Naive thymus-derived CD4-positive, alpha-beta T cell (primary cell): Measurements from ENCODE around the gene ARL3. TPM values are rescaled to one million over a fixed set of nuclear protein-coding genes. Genes with fewer than 3 reads are reported as not detected.

Experiments used
- ATAC-seq: fragments of 150-1000 bp; cut with Tn5 transposase; 2 replicates; pipeline ENCODE4 v1.10.0; 2021; ENCODE audit warnings: mild to moderate bottlenecking, moderate library complexity
- CTCF ChIA-PET: fragments of 350-600 bp; sonication (Branson Sonifier 250); formaldehyde crosslinking; loops from one replicate; lab custom pipeline; 2021; ENCODE audit warnings: antibody characterized with exemption; lab: Charles Lee
- POLR2A ChIA-PET: fragments of 350-600 bp; sonication (Branson Sonifier 250); formaldehyde crosslinking; loops from one replicate; lab custom pipeline; 2021; ENCODE audit warnings: antibody characterized with exemption, inconsistent platforms; lab: Charles Lee
- DNase-seq, 9 donors: peaks; one replicate each; pipeline versions ENCODE4 v3.0.0 to v3.0.0-alpha.2; 2020 to 2022; ENCODE audit warnings: mixed read lengths in 1 of 9
- H3K27ac ChIP-seq: one replicate; pipeline ENCODE4 v1.7.0; 2013; ENCODE audit warnings: mild to moderate bottlenecking, low read depth, low read length, moderate library complexity
- H3K27me3 ChIP-seq, 2 donors: one replicate each; pipeline ENCODE4 v1.7.0; 2013; ENCODE audit warnings: low read length in 2 of 2, mild to moderate bottlenecking in 2 of 2, moderate library complexity in 2 of 2; ENCODE audit not compliant: control insufficient read depth in 2 of 2, insufficient read depth in 2 of 2
- H3K36me3 ChIP-seq, 3 experiments: 1 replicate in 2 of 3; 2 replicates in 1 of 3; pipeline ENCODE4 v1.7.0; 2013; ENCODE audit warnings: low read length in 3 of 3, mild to moderate bottlenecking in 3 of 3, moderate library complexity in 1 of 3; ENCODE audit not compliant: insufficient read depth in 3 of 3, control insufficient read depth in 2 of 3
- H3K4me1 ChIP-seq, 2 donors: one replicate each; pipeline ENCODE4 v1.7.0; 2013; ENCODE audit warnings: low read length in 2 of 2, mild to moderate bottlenecking in 2 of 2, moderate library complexity in 1 of 2; ENCODE audit not compliant: control insufficient read depth in 2 of 2, insufficient read depth in 2 of 2
- H3K4me3 ChIP-seq: 2 replicates; pipeline ENCODE4 v1.7.0; 2013; ENCODE audit warnings: mild to moderate bottlenecking, low read length
- H3K9me3 ChIP-seq, 3 experiments: 1 replicate in 2 of 3; 2 replicates in 1 of 3; pipeline ENCODE4 v1.7.0; 2013; ENCODE audit warnings: low read length in 3 of 3; ENCODE audit not compliant: control insufficient read depth in 2 of 3
- H3K27ac Mint-ChIP-seq, 9 donors: one replicate each; pipeline ENCODE4 v1.8.0; 2020 to 2022; ENCODE audit warnings: mixed read lengths in 9 of 9, mild to moderate bottlenecking in 8 of 9, moderate library complexity in 5 of 9, inconsistent platforms in 2 of 9
- H3K27me3 Mint-ChIP-seq, 5 donors: one replicate each; pipeline ENCODE4 v1.8.0; 2021 to 2022; ENCODE audit warnings: mixed read lengths in 5 of 5, mild to moderate bottlenecking in 1 of 5
- H3K36me3 Mint-ChIP-seq, 5 donors: one replicate each; pipeline ENCODE4 v1.8.0; 2020 to 2022; ENCODE audit warnings: mixed read lengths in 5 of 5, mild to moderate bottlenecking in 3 of 5, inconsistent platforms in 1 of 5
- H3K4me1 Mint-ChIP-seq, 7 donors: one replicate each; pipeline ENCODE4 v1.8.0; 2020 to 2022; ENCODE audit warnings: mixed read lengths in 7 of 7, mild to moderate bottlenecking in 3 of 7, inconsistent platforms in 1 of 7
- H3K4me3 Mint-ChIP-seq, 10 donors: one replicate each; pipeline ENCODE4 v1.8.0; 2020 to 2022; ENCODE audit warnings: mild to moderate bottlenecking in 10 of 10, mixed read lengths in 10 of 10, moderate library complexity in 6 of 10, inconsistent platforms in 2 of 10
- H3K9me3 Mint-ChIP-seq, 11 donors: one replicate each; pipeline ENCODE4 v1.8.0; 2020 to 2022; ENCODE audit warnings: mixed read lengths in 11 of 11, mild to moderate bottlenecking in 4 of 11, inconsistent platforms in 1 of 11, moderate library complexity in 1 of 11
- intact Hi-C, 2 donors: fragments of 100-400 bp; cut with micrococcal nuclease; formaldehyde crosslinking; loops; one replicate each; pipeline ENCODE4 v1.15.1; 2023
- polyA plus RNA-seq, 2 donors: library from polyadenylated mRNA; unstranded; fragments of 300-500 nt; fragmentation: Illumina TruSeq; gene quantifications; one replicate each; pipeline ENCODE4 v1.2.3, GENCODE V29; 2021
- total RNA-seq, 6 experiments: library from RNA in 5 of 6; stranded (reverse) in 5 of 6; gene quantifications; 1 replicate in 5 of 6; 2 replicates in 1 of 6; pipeline ENCODE4 v1.2.3 and lab custom pipeline; 2021 to 2026

The ARL3 gene
- total and polyA plus RNA-seq, 7 experiments from 2014 or later = 1.3 to 5.1 (median 2.9) TPM

- Mint-ChIP-seq H3K36me3 (peaks cover 0 to 12% (median 6%) of the 10 kb centered on the region in 5 donors), H3K27me3 (no peaks in the 10 kb centered on the region), H3K4me3 (peak within 1 kb of the TSS; percentile 86 to 98 (median 94)), H3K9me3 (no peaks in the 10 kb centered on the region), H3K27ac (peak within 1 kb of the TSS; percentile 66 to 95 (median 90)), H3K4me1 (peaks cover 31 to 55% (median 48%) of the 10 kb centered on the region in 7 donors)
- POLR2A ChIA-PET = interaction anchor here (1.0 to 5.8 kb wide), 11 partner anchors 11 to 73 kb away, joined by 3 to 83 read pairs (median 7); partner anchors contain the start of genes TRIM8 and WBP1L
- intact Hi-C loops = loop anchor here (1.0 to 10.0 kb wide), 15 partner anchors 28 to 652 kb away; partner anchors contain the start of genes ACTR1A (in 2 of the 2), BORCS7 (in 2 of the 2), WBP1L (in 2 of the 2) and CNNM2 (in 1 of the 2)
- ATAC-seq (peak; percentile 13), DNase-seq (peak in 6 of 9 donors; percentile 40 to 57 (median 48))
- Histone ChIP-seq H3K9me3 (no peaks in the 10 kb centered on the region), H3K36me3 (peaks cover 0 to 5% (median 0%) of the 10 kb centered on the region in 3 experiments), H3K27ac (peak within 1 kb of the TSS; percentile 92), H3K27me3 (no peaks in the 10 kb centered on the region), H3K4me3 (peak within 1 kb of the TSS; percentile 98), H3K4me1 (peaks cover 4 to 18% of the 10 kb centered on the region in 2 donors)
- CTCF ChIA-PET = interaction anchor here (1.0 to 2.7 kb wide), 6 partner anchors 28 to 228 kb away, joined by 3 to 16 read pairs (median 3); partner anchors contain the start of gene TRIM8
These were observed 641 bp upstream of the ARL3 start, which contains the start of gene SFXN2 for GRCh38 chr10:102714621-102715455. TSS of gene SFXN2 (plus strand) at chr10:102714636. CDS start at chr10:102726637, 12,001 bp downstream.

GRCh38 chr10:102713539-102713813 is 721 bp downstream of the ARL3 start:
- Mint-ChIP-seq H3K4me3 (peak overlapping the region; percentile 86 to 98 (median 94)), H3K9me3 (no peaks in the 10 kb centered on the region), H3K27me3 (no peaks in the 10 kb centered on the region), H3K27ac (peak overlapping the region; percentile 66 to 94 (median 88)), H3K36me3 (peaks cover 0 to 6% (median 2%) of the 10 kb centered on the region in 5 donors), H3K4me1 (peaks cover 26 to 50% (median 43%) of the 10 kb centered on the region in 7 donors)
- peak overlapping the region; percentile 98 for H3K4me3 ChIP-seq
- POLR2A ChIA-PET = interaction anchor here (0.6 to 5.8 kb wide), 17 partner anchors 14 to 1224 kb away, joined by 3 to 83 read pairs (median 4); partner anchors contain the start of genes CNNM2, TRIM8 and WBP1L
- peak; percentile 68 for ATAC-seq
- H3K9me3 ChIP-seq = no peaks in the 10 kb centered on the region
- peak overlapping the region; percentile 92 for H3K27ac ChIP-seq
- peak in 3 of 9 donors; percentile 1 to 58 (median 48) for DNase-seq
- intact Hi-C loops = loop anchor here (1.0 to 10.0 kb wide), 9 partner anchors 39 to 649 kb away; partner anchors contain the start of genes CNNM2 (in 1 of the 2), HPS6 (in 1 of the 2), NFKB2 (in 1 of the 2) and NOLC1 (in 1 of the 2)
- H3K36me3 ChIP-seq = peaks cover 0 to 5% (median 0%) of the 10 kb centered on the region in 3 experiments
- no peaks in the 10 kb centered on the region for H3K27me3 ChIP-seq
- CTCF ChIA-PET = interaction anchor here (0.7 to 2.7 kb wide), 6 partner anchors 38 to 71 kb away, joined by 3 to 16 read pairs (median 4); partner anchors contain the start of gene TRIM8
- H3K4me1 ChIP-seq = peaks cover 4 to 18% of the 10 kb centered on the region in 2 donors

- intact Hi-C loops = loop anchor here (1.0 to 10.0 kb wide), 9 partner anchors 39 to 648 kb away; partner anchors contain the start of genes CNNM2 (in 1 of the 2), HPS6 (in 1 of the 2), NFKB2 (in 1 of the 2) and NOLC1 (in 1 of the 2)
- Histone ChIP-seq H3K27ac (peak overlapping the region; percentile 92), H3K9me3 (no peaks in the 10 kb centered on the region), H3K4me3 (peak overlapping the region; percentile 98), H3K36me3 (peaks cover 0 to 5% (median 0%) of the 10 kb centered on the region in 3 experiments), H3K27me3 (no peaks in the 10 kb centered on the region), H3K4me1 (peaks cover 4 to 18% of the 10 kb centered on the region in 2 donors)
- Mint-ChIP-seq H3K9me3 (no peaks in the 10 kb centered on the region), H3K27ac (peak overlapping the region; percentile 66 to 94 (median 88)), H3K4me1 (peaks cover 24 to 45% (median 40%) of the 10 kb centered on the region in 7 donors), H3K27me3 (no peaks in the 10 kb centered on the region), H3K36me3 (peaks cover 0 to 6% (median 2%) of the 10 kb centered on the region in 5 donors), H3K4me3 (peak overlapping the region; percentile 86 to 98 (median 94))
- no peak for ATAC-seq
- POLR2A ChIA-PET = interaction anchor here (0.6 to 5.8 kb wide), 15 partner anchors 28 to 1223 kb away, joined by 3 to 83 read pairs (median 4); partner anchors contain the start of genes CNNM2, TRIM8 and WBP1L
- CTCF ChIA-PET = interaction anchor here (0.6 to 2.7 kb wide), 5 partner anchors 37 to 111 kb away, joined by 3 to 16 read pairs (median 4); partner anchors contain the start of gene TRIM8
- DNase-seq = no peak
These were observed 1.2 kb downstream of the ARL3 start for GRCh38 chr10:102712843-102713538.

GRCh38 chr10:102712089-102712488 is 2.1 kb downstream of the ARL3 start:
- Mint-ChIP-seq H3K4me1 (peaks cover 24 to 42% (median 36%) of the 10 kb centered on the region in 7 donors), H3K36me3 (peaks cover 0 to 2% (median 0%) of the 10 kb centered on the region in 5 donors), H3K27me3 (no peaks in the 10 kb centered on the region), H3K27ac (no peak overlapping the region), H3K4me3 (peak overlapping the region in 1 of 10 donors; percentile 4), H3K9me3 (no peaks in the 10 kb centered on the region)
- DNase-seq (no peak), ATAC-seq (no peak)
- H3K4me3 ChIP-seq = no peak overlapping the region
- no peaks in the 10 kb centered on the region for H3K27me3 ChIP-seq
- H3K36me3 ChIP-seq = peaks cover 0 to 5% (median 0%) of the 10 kb centered on the region in 3 experiments
- no peak overlapping the region for H3K27ac ChIP-seq
- H3K9me3 ChIP-seq = no peaks in the 10 kb centered on the region
- peaks cover 4 to 18% of the 10 kb centered on the region in 2 donors for H3K4me1 ChIP-seq
- POLR2A ChIA-PET = interaction anchor here (0.6 to 5.8 kb wide), 4 partner anchors 35 to 65 kb away, joined by 3 to 83 read pairs (median 5); partner anchors contain the start of gene TRIM8
- CTCF ChIA-PET = interaction anchor here (1.1 kb wide), 1 partner anchor 33 kb away, joined by 5 read pairs; no protein-coding TSS in a partner anchor
- intact Hi-C loops = loop anchor here (5.0 to 10.0 kb wide), 6 partner anchors 317 to 647 kb away; partner anchors contain the start of genes HPS6 (in 1 of the 2), NFKB2 (in 1 of the 2), NOLC1 (in 1 of the 2) and NT5C2 (in 1 of the 2)

- no peaks in the 10 kb centered on the region for H3K9me3 ChIP-seq
- H3K27ac ChIP-seq = no peak overlapping the region
- H3K27me3 Mint-ChIP-seq = no peaks in the 10 kb centered on the region
- peaks cover 4 to 16% of the 10 kb centered on the region in 2 donors for H3K4me1 ChIP-seq
- CTCF ChIA-PET = interaction anchor here (0.9 kb wide), 2 partner anchors 66 to 127 kb away, joined by 3 to 4 read pairs; no protein-coding TSS in a partner anchor
- peaks cover 0 to 5% (median 0%) of the 10 kb centered on the region in 3 experiments for H3K36me3 ChIP-seq
- intact Hi-C loops = loop anchor here (5.0 to 10.0 kb wide), 6 partner anchors 316 to 646 kb away; partner anchors contain the start of genes HPS6 (in 1 of the 2), NFKB2 (in 1 of the 2), NOLC1 (in 1 of the 2) and NT5C2 (in 1 of the 2)
- no peak for DNase-seq
- H3K36me3 Mint-ChIP-seq = peaks cover 0 to 1% (median 0%) of the 10 kb centered on the region in 5 donors
- no peaks in the 10 kb centered on the region for H3K27me3 ChIP-seq
- no peak overlapping the region for H3K4me3 Mint-ChIP-seq
- POLR2A ChIA-PET = interaction anchor here (5.8 kb wide), 1 partner anchor 64 kb away, joined by 83 read pairs; the partner anchor contains the start of gene TRIM8
- H3K27ac Mint-ChIP-seq = no peak overlapping the region
- no peaks in the 10 kb centered on the region for H3K9me3 Mint-ChIP-seq
- H3K4me3 ChIP-seq = no peak overlapping the region
- ATAC-seq = no peak
- peaks cover 18 to 35% (median 25%) of the 10 kb centered on the region in 7 donors for H3K4me1 Mint-ChIP-seq
These were observed 3.6 kb downstream of the ARL3 start for GRCh38 chr10:102710609-102711008.
